ENCODE results near the gene USP2. TPM values are rescaled to one million over a fixed set of nuclear protein-coding genes. Genes with fewer than 3 reads are reported as not detected.

Gene USP2, protein sequence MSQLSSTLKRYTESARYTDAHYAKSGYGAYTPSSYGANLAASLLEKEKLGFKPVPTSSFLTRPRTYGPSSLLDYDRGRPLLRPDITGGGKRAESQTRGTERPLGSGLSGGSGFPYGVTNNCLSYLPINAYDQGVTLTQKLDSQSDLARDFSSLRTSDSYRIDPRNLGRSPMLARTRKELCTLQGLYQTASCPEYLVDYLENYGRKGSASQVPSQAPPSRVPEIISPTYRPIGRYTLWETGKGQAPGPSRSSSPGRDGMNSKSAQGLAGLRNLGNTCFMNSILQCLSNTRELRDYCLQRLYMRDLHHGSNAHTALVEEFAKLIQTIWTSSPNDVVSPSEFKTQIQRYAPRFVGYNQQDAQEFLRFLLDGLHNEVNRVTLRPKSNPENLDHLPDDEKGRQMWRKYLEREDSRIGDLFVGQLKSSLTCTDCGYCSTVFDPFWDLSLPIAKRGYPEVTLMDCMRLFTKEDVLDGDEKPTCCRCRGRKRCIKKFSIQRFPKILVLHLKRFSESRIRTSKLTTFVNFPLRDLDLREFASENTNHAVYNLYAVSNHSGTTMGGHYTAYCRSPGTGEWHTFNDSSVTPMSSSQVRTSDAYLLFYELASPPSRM
- 135 TPM for total RNA-seq
- long read RNA-seq, transcript USP2-204 (12 exons, 1,704 nt): major isoform, 33 of 95 reads
- long read RNA-seq, partial matches to known transcripts: 19 of 95 reads
- long read RNA-seq, other reads (novel, unspliced or antisense): 41 of 95 reads

DNA sequence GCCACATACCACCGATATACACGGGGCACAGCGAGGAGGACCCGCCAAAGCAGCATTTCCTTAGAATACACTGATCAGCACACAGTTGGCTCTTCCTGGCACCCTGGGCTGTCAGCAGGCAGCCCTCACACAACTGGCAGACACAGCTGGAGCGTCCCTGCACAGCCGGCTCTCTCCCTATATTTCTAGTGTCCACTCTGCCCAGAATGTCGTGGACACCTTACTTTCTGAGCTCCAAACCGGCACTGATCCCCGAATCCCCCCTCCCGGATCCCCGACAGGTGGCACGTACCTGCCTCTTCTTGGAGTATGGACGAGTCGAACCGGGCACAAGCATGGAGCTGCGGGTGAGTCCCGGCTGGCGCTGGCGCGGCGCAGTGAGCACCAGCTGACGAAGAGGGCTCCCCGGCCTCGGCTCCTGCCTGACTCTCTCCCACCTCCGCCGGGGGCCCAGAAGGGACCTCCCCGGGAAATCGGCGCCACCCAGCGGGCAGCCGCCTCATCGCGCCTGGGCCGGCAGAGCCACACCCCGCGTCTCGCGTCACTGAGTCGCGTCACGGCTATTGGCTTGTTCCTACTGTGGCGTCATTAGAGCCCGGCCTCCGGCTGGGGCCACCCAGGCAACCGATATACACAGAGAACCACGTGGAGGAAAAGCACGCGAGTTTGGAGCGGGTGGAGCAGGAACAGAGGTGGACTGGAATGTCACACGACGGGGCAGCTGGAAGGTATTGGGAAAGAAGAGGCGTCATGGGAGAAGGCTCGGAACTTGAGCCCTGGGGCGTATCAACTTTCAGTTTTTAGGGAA lies at the start of gene USP2:
Gene USP2, minus strand, starts transcription at position 510 of the 808 bp plus-strand sequence. CDS start 8,210 bp downstream, outside the sequence.
- TF ChIP-seq, protein P1, sequence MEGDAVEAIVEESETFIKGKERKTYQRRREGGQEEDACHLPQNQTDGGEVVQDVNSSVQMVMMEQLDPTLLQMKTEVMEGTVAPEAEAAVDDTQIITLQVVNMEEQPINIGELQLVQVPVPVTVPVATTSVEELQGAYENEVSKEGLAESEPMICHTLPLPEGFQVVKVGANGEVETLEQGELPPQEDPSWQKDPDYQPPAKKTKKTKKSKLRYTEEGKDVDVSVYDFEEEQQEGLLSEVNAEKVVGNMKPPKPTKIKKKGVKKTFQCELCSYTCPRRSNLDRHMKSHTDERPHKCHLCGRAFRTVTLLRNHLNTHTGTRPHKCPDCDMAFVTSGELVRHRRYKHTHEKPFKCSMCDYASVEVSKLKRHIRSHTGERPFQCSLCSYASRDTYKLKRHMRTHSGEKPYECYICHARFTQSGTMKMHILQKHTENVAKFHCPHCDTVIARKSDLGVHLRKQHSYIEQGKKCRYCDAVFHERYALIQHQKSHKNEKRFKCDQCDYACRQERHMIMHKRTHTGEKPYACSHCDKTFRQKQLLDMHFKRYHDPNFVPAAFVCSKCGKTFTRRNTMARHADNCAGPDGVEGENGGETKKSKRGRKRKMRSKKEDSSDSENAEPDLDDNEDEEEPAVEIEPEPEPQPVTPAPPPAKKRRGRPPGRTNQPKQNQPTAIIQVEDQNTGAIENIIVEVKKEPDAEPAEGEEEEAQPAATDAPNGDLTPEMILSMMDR (IDR thresholded peaks at IDR 0.05; ENCODE audit: borderline replicate concordance): peak; percentile 94
- Histone ChIP-seq H3K4me3 (peak within 1 kb of the TSS; percentile 68), H3K36me3 (no peaks in the 10 kb centered on the region), H3K27me3 (ENCODE audit: low read depth) (peaks cover 8% of the 10 kb centered on the region), H3K4me1 (peaks cover 43% of the 10 kb centered on the region), H3K9me3 (replicated peaks) (no peaks in the 10 kb centered on the region), H3K27ac (replicated peaks) (peak within 1 kb of the TSS; percentile 95)
- peak; percentile 95 for DNase-seq
- intact Hi-C loops (cut with micrococcal nuclease): no loop called here

DNA sequence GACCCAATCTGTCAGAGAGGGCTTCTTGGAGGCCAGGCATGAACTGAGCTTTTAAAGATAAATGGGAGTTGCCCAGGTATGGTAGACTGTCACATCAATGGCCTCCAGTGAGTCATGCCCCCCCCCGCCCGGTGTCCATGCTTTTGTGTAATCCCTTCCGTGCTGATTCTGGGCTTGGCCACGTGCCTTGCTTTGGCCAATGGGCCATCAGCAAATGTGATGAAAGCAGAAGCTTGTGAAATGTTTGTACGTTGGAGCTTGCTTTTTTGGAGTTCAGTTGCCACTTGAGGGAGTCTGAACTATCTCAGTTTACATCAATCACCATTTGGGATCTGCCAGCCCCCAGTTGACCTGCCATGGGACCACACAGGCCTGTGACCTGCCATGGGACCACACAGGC lies 45.8 kb upstream of the USP2 start:
- no peak overlapping the region for H3K27ac ChIP-seq (replicated peaks)
- H3K27me3 ChIP-seq (ENCODE audit: low read depth): peaks cover 79% of the 10 kb centered on the region
- no peak for DNase-seq
- TF ChIP-seq, protein P1 (IDR thresholded peaks at IDR 0.05; ENCODE audit: borderline replicate concordance): no peak
- H3K9me3 ChIP-seq (replicated peaks): peaks cover 5% of the 10 kb centered on the region
- peaks cover 13% of the 10 kb centered on the region for H3K4me1 ChIP-seq
- no peak overlapping the region for H3K4me3 ChIP-seq
- intact Hi-C loops (cut with micrococcal nuclease): no loop called here
- H3K36me3 ChIP-seq: no peaks in the 10 kb centered on the region

DNA sequence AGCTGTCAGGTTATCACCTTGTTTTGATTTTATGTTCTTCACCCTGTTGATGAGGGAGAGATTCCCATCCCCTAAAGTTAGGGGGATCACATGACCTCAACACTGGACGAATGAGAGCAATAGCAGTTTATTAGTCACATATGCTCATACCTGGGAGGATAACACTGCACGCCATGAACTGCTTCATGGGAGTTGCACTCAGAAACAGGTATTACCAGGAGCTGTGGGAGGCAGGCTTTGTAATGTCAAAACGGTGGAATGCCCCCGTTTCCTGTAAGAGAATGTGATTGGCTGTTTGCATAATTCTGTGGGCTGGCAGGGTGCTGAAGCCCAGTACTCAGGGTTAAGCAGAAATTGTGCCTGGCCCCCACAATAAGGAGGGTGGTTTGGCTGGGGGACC lies 44.7 kb upstream of the USP2 start:
- Histone ChIP-seq H3K9me3 (replicated peaks) (peaks cover 5% of the 10 kb centered on the region), H3K36me3 (no peaks in the 10 kb centered on the region)
- DNase-seq: no peak

DNA sequence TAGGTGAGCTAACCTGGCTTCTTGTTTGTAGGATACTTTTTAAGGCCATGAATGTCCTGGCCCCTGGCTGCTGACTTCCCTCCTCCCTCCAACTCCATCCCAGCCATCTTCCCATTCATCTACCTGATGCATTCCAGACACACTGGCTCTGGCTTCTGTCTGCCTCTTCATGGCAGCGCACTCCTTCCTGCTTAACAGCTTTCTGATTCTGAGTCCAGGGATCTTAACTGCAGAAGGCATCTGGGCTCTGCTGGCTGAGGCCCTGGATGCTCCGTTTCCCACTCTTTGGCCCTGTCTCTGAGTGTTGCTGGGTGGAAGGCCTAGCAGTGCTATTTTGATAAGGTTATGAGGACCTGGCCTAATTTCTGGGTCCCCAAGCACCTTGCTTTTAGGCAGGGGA lies 43.3 kb upstream of the USP2 start:
- DNase-seq: no peak
- intact Hi-C loops (cut with micrococcal nuclease): no loop called here
- H3K27ac ChIP-seq (replicated peaks): no peak overlapping the region
- TF ChIP-seq, protein P1 (IDR thresholded peaks at IDR 0.05; ENCODE audit: borderline replicate concordance): no peak
- peaks cover 25% of the 10 kb centered on the region for H3K4me1 ChIP-seq
- H3K27me3 ChIP-seq (ENCODE audit: low read depth): peaks cover 79% of the 10 kb centered on the region
- H3K4me3 ChIP-seq: no peak overlapping the region
- H3K36me3 ChIP-seq: no peaks in the 10 kb centered on the region
- H3K9me3 ChIP-seq (replicated peaks): peaks cover 5% of the 10 kb centered on the region

More for the DNA sequence above, 44.7 kb upstream of the USP2 start:
- TF ChIP-seq, protein P1 (IDR thresholded peaks at IDR 0.05; ENCODE audit: borderline replicate concordance): no peak
- H3K4me1 ChIP-seq: peaks cover 24% of the 10 kb centered on the region
- no peak overlapping the region for H3K27ac ChIP-seq (replicated peaks)
- peaks cover 79% of the 10 kb centered on the region for H3K27me3 ChIP-seq (ENCODE audit: low read depth)
- intact Hi-C loops (cut with micrococcal nuclease): no loop called here
- no peak overlapping the region for H3K4me3 ChIP-seq

DNA sequence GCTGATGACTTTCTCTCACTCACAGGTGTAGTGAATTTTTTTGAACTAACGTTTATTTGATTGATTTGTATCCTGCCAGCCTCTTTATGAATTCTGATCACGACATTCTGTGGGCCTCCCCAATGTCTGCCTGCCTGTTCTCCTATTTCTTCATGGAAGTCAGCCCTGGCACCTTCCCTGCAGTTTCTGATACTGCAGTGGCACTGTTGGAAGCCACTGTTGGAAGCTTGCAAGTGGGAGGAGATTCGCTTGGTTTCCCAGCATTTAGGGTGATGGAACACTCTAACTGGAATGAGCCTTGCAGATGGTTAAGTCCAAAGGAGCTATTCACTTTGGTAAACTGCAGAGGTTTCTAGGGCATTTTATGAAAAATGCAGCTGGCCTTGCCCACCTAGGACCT lies 42.8 kb upstream of the USP2 start:
- Histone ChIP-seq H3K4me3 (no peak overlapping the region), H3K27me3 (ENCODE audit: low read depth) (peaks cover 79% of the 10 kb centered on the region), H3K4me1 (peaks cover 25% of the 10 kb centered on the region), H3K9me3 (replicated peaks) (peaks cover 5% of the 10 kb centered on the region), H3K27ac (replicated peaks) (no peak overlapping the region), H3K36me3 (no peaks in the 10 kb centered on the region)
- intact Hi-C loops (cut with micrococcal nuclease): no loop called here
- no peak for DNase-seq
- TF ChIP-seq, protein P1 (IDR thresholded peaks at IDR 0.05; ENCODE audit: borderline replicate concordance): no peak
